NOMO-1 (cell line): Measurements from ENCODE around the gene HBEGF.

Source experiments
- DNase-seq, 2 experiments: peaks; one replicate each; lab custom pipeline; 2025; ENCODE audit not compliant: unreplicated experiment in 2 of 2; lab: John Stamatoyannopoulos, UW

Gene HBEGF

DNA sequence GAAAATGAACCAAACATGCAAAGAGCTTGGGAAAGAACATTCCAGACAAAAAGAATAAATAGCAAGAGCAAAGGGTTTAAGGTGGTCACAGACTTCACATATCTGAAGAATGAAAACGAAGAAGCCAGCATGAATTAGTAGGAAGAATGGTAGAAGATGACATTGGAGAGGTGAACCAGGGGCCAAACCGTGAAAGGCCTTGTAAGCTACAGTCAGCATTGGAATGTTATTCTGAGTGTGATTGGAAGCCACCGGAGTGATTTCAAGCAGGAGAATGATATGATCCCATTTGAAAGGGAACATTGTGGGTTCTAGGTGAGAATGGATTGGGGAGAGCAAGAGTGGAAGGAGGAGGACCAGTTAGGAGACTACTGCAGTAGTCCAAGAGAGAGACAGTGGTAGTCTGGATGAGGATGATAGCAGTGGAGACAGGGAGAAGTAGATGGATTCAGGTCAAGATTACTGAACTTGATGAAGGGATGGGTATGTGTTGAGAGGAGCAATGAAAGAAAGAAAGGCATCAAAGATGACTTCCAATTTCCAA is 36.6 kb downstream of the HBEGF start:
- no peak for DNase-seq

DNA sequence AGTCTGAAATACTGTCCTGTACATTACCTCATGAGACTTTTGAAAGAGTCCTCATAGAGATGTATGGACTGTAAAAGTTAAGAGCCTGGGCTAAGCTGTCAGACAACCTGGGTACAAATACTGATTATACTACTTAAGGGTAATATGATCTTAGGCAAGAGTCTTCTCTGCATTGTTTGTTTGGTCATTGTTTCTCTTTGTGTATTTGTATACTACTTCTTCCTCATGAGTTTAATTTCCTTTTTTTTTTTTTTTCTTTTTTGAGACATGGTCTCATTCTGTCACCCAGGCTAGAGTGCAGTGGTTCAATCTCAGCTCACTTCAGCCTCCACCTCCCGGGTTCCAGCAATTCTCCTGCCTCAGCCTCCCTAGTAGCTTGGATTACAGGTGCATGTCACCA is 40.9 kb downstream of the HBEGF start:
- no peak for DNase-seq

DNA sequence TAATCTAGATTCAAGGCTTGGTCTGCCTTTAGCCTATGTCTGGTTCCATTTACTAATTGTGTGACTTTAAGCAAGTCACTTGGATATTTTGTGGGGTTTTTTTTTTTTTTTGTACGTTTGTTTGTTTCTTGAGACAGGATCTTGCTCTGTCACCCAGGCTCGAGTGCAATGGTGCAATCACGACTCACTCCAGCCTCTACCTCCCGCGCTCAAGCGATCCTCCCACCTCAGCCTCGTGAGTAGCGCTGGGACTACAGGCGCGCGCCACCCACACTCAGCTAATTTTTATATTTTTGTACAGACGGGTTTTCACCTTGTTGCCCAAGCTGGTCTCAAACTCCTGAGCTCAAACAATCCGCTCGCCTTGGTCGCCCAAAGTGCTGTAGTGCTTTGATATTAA is 42.4 kb downstream of the HBEGF start:
- no peak for DNase-seq

DNA sequence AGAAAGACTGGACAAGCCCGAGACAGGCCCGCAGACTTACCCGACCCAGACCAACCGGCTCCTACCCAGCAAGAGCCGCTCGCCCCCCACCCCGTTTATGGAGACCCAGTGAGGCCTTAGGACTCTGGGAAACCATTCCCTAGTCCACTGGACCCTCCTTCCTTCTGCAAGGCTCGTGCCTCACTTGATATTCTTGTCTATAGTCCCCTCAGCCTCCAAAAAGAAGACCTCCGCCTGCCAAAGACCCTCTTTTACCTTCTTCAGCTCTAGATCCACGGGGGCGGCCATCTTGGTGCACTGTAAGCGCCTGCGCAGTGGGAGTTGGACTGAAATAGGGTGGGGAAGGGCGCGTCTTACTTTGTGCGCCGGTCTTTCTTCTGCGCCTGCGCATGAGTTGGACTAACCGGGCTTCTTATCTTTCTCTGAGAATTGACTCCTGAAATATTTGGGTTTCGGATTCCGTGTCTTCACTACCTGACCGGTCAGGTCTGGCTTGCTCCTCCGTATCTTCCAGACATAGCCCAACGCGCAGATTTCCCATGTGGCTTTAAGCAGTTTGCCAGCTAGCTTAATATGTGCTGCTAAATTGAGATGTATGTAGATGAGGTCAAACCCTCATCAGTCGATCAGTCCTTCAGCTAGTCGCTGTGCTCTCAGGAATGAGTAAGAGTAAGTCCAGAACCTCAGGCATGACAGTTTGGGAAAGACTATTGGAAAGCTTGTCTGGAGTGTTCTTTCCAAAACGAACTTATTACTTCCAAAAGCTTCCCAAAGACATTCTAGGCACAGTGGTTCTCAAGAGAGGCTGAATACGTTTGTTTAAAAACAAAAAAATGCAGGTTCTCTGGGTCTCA is 43.4 kb downstream of the HBEGF start, which contains the start of gene PFDN1:
Gene PFDN1 (minus strand): TSS at position 316 of the 854 bp plus-strand sequence. CDS start 28 bp downstream, at position 288.
- peak; percentile 92 to 95 for DNase-seq

DNA sequence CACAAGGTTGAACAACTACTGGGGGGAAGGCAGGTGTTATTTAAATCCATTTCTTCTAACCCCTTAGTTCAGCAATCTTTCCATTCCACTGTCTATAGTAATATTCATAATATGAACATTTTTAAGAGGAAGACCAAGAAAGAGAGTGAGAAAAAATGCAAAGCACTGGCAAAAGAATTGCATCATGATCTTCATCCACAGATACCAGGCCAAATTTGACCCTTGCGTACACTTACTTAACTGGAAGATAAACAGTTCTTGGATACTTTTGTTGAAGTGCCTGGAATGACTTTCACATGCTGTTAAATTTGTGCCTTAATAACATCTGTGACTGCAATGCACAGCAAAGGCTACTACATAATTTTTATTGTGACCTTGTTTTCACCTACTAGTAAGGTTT is 45.3 kb downstream of the HBEGF start:
- no peak for DNase-seq

DNA sequence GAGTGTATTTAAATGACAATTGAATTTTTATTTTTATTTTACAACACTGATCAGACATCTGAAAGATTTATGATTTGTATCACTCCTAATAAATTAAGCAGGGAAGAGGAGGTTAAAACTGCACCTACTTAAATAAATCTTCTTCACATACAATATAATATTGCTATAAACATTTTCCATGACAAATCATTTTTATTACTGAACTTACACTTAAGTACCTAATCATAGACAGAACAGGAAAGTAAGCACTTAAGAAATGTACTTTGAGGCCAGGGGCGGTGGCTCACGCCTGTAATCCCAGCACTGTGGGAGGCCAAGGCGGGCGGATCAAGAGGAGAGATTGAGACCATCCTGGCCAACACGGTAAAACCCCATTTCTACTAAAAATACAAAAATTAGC is 47.3 kb downstream of the HBEGF start:
- DNase-seq: no peak

DNA sequence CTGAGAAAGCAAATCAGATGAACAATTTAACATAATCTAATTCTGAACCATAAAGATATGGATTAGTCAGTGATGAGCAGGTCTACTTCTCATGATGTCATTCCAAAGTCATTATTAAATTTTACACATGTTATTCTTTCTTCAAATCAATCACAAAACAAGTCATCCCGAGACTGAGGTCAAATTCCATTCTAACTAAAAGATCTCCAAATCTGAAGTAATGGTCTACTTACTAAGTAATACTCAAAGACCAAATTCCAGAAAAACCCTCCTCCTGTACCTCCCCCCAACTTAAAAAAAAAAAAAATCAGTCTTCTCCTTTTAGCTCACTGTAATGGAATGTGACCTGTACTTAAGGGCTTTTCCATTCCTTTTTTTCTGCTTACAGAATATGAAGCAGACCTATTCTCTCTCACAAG is 48.2 kb downstream of the HBEGF start:
- DNase-seq: no peak

DNA sequence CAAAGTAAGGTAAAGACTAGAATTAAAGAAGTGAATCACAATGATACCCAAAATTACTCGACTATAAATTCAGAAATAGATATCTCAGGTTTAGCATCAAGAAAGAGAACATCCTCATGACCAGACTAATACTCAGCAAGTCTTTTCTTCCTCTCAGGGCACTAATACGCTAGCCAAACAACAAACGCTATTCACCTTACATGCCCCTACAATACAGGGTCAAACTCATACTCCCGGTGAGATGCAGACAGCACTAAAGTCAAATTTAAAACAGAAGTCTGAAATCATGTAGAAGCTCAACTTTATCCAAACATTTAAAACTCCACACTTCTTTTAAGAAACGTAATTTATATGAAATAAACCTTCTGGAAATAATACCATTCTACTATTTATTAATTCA is 49.1 kb downstream of the HBEGF start:
- DNase-seq: no peak

DNA sequence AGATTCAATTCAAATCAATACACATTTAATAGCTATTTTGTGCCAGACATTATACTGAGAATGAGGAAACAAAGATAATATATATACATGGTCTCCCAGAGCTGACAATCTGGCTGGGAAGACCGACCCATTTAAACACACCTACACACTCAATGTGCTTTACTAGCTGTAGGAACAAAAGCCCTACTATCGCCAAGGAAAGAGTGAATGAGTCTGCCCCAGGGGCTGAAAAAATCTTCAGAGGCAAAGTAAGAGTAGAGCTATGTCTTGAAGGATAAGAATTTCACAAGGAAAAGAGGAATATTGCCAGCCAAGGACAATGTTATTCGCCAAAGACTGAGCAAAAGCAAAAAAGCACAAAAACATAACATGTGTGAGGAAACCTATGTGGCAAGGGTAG is 50.1 kb downstream of the HBEGF start:
- DNase-seq: no peak

DNA sequence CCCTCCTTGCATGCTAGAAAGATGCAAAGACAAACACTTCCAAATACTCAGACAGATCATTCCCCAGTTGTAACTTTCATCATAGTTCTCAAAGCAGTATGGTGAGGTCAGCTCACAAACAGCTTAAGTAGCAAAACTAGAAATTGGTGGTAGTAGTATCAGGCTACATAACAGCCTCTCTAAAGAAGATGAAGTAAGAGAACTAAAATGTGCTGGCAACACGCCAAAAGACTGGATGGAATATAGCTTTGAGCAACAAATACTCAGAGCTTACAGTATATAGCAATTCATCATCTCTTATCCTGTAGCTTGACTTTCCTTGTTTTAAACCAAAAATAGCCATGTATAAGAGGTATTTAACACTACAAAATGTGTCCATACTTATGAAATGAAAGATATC is 51.0 kb downstream of the HBEGF start:
- peak in 1 of 2 experiments; percentile 47 for DNase-seq

DNA sequence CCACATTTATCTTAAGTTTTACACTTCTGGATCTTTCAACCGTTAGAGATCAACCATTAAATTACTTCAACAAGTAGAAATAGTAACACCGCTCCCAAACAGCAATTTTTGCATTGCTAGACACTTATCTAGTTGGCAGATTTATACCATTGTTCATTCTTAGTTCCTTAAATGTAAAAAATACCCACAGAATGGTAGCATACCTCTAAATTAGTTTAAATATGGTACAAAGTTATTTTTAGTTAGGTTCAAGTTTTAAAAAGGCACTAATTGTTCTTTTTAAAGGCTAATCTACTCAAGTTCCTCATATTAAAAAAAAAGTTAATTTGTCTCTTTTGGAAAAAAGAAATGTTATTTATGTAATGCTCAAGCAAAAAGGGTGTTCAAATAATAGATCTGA is 51.6 kb downstream of the HBEGF start:
- peak in 1 of 2 experiments; percentile 41 for DNase-seq

DNA sequence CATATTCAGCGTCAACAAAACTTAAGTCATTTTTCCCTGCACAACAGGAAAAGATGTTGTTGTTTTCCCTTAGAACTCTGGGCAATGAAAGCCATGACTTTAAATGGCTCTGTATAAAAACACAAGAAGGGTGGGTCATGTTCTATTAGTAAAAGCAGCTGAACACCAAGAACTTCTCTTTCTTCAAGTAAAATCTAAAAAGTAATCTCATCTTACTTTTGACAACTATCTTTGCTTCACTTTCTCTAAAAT is 52.6 kb downstream of the HBEGF start:
- no peak for DNase-seq

DNA sequence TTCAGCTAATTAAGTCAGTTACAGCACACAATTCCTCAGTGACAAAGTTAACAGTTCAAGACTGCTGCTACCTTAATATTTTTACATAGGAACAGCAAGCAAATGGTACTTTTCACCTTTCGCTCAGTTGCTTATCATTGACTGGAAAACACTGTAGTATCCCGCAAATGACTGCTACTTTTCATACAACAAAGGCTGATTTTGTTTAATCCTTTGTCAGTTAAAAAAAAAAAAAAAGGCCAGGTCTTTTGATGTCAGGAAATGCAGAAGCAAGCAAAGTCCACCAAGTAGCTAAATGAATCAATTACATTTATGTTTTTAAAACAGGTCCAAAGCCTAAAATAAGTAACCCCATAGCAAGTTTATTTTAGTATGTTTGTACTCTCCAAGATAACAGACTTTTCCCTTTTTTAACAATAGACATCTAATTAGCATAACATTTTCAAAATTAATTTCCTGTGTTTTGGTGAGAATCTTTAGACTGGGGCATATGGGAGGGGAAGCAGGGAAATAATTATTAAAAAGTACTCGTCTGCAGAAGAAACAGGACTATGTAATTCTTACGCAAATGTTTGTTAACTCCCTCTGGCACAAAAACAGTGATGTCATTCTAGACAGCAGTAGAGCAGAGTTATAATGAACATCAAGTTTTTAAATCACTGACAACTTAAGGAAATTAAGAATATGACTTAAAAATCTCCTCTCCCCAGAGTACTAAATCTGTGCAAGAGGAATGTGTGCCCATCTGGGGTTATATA is 53.1 kb downstream of the HBEGF start:
- DNase-seq: peak in 1 of 2 experiments; percentile 12

DNA sequence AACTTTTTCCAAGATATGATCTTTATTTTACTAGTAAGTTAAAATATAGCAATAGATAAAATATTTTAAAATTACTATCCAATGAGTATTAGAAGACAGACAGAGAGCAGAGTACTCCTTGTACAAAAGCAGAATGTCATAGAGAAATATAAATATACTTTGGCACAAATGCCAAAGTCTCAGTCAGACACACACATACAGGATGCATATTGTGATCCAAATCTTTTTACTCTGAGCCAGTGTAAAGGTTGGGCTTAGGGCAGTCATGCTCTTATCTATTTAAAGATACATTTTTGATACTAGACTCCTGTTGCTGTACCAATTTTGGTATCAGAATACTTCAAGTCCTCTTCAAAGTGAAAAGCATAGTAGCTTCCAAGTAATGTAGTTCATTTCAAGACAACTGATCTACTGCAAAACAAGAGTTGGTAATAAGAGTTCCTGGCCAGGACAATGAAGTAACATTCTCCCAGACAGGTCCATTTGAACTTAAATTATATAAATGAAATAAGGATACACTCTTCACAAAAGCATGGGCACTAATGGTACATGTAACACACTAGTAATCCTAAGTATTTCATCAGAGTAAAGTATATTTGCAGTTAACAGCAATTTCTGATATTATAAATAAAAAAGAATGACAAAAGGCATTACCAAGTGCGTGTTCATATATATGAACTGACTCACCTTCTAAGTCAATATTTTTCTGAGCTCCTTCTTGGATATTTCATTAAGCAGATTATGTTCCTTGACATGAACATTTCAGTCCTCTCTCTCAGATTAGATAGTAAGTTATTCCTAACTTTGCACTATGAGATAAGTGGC is 54.0 kb downstream of the HBEGF start:
- no peak for DNase-seq

DNA sequence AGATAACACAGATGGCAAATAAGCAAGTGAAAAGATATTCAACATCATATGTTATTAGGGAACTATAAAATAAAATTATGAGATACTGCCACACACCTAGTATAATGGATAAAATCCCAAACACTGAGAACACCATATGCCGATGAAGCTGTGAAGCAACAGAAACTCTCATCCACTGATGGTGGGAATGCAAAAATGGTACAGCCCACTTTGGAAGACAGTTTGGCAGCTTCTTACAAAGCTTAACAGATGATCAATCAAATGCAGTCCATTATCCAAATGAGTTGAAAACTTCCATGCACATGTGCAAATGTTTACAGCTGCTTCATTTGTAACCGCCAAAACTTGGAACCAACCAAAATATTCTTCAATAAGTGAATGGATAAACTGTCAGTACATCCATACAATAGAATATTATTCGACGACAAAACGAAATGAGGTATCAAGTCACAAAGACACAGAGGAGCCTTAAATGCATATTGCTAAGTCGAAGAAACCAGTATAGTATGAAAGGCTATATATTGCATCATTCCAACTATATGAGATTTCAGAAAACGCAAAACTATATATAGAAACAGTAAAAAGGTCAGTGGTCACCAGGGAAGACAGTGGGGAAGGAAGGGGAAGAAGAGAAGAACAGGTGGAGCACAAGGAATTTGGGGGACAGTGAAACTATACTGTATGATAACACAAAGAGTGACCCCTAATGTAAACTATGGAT is 58.4 kb downstream of the HBEGF start:
- DNase-seq: no peak

DNA sequence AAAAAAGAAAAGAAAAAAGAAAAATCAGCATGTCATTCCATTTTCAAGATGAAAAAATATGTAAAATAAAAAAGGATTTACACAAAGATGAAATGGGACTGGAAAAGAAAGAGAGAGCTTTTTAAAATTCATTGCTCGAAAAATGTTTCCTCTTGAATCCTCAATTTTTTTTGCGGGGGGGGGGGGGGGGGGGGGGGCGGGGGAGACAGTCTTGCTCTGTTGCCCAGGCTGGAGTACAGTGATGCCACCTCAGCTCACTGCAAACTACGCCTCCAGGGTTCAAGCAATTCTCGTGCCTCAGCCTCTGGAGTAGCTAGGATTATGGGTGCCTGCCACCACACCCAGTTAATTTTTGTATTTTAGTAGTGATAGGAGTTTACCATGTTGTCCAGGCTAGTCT is 60.0 kb downstream of the HBEGF start:
- DNase-seq: no peak

DNA sequence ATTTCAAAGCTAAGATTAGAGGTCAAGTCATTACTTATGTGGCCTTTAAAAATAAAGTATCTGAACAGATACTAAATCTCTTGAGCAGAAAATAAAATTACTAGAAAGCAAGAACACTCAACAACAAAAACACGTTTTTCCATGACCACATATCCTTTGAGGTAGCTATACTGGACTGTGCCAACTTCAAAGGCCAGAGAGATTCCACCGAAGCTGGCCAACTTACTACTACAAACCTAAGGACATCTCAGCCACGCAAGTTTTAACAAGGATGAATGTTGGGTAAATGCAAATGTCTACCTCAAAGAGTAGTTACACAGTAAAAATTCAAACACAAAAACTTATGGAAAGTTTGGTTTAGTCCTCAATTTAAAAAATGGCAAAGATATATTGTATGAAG is 62.4 kb downstream of the HBEGF start:
- DNase-seq: no peak
